Colon (tissue), 2 donors: ENCODE results near the gene NXPH4.

ENCODE experiments used
- FAIRE-seq: peaks from 2 replicates; lab custom pipeline; 2012; peaks lifted over from hg19 to GRCh38; lab: Jason Lieb, UNC
- donor health status: control.
- donor health status: control.

NXPH4 gene

GRCh38 chr12:57216014-57216911 is at the start of gene NXPH4:
Gene NXPH4, plus strand, starts transcription at chr12:57216794. Its CDS starts 176 bp downstream, at chr12:57216970.
- FAIRE-seq = no peak

DNA sequence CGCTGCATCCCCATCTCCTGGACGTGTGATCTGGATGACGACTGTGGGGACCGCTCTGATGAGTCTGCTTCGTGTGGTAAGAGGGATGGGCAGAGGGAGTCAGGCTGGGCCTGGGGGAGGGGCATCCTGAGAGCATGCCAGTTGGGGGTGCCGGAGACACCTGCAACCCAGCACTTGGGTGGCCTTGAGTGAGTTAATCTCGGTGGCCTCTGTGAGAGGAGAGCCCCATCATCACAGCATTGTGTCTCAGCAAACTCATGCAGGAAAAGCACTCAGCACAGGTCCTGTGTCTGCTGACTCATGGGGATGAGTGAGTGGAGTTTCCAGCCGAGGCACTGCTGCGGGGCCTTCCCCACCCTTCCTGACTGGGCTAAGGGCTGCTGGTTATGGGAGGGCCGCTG is 49.6 kb upstream of the NXPH4 start:
- no peak for FAIRE-seq

GRCh38 chr12:57168058-57168457 is 48.5 kb upstream of the NXPH4 start:
- no peak for FAIRE-seq

GRCh38 chr12:57169046-57169795 is 47.4 kb upstream of the NXPH4 start:
- FAIRE-seq = no peak

DNA sequence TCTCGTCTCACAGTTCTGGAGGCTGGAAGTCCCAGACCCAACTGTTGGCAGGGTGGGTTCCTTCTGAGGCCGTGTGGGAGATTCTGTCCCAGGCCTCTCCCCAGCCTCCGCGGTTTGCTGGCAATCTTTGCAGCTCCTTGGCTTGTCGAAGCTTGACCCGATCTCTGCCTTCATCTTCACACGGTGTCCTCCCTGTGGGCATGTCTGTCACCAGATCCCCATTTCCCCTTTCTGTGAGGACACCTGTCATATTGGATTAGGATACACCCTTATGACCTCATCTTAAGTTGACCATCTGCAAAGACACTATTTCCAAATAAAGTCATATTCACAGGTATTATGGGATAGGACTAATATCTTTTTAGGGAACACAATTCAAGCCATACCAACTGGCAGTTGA is 46.6 kb upstream of the NXPH4 start:
- FAIRE-seq = no peak

- no peak for FAIRE-seq
Observed at GRCh38 chr12:57170408-57170807, 46.2 kb upstream of the NXPH4 start.

- FAIRE-seq = no peak
Observed at GRCh38 chr12:57170927-57171326, 45.7 kb upstream of the NXPH4 start.

GRCh38 chr12:57171668-57172067 is 44.9 kb upstream of the NXPH4 start:
- no peak for FAIRE-seq

GRCh38 chr12:57173089-57173488 is 43.5 kb upstream of the NXPH4 start:
- no peak for FAIRE-seq

DNA sequence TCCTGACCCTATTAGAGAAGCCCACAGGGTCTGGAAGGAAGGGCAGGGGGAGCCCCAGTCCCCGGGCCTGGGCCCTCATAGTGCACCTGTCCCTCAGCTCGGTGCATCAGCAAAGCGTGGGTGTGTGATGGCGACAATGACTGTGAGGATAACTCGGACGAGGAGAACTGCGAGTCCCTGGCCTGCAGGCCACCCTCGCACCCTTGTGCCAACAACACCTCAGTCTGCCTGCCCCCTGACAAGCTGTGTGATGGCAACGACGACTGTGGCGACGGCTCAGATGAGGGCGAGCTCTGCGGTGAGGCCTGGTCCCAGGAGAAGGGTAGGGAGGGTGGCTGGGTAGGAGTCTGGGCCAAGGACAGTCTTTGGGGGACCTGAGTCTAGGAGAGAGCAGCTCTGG is 42.9 kb upstream of the NXPH4 start:
- FAIRE-seq = no peak

GRCh38 chr12:57175428-57176138 is 41.0 kb upstream of the NXPH4 start:
- FAIRE-seq = no peak

DNA sequence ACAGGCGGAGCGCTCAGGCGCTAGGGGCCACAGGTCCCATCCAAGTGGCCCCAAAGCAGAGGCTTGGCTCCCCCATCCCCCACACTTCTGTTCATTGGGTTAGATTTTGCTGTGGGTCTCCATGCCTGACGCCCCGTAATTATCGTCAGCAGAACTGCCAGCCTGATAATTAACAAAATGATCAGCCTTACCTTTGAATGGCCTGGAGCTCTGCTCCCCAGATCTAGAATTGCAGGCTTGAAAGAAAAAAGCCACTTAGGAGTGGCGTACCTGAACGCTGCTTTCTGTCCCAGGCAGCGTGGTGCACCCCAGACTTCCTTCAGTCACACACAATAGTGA is 40.5 kb upstream of the NXPH4 start:
- no peak for FAIRE-seq

GRCh38 chr12:57176846-57177245 is 39.7 kb upstream of the NXPH4 start:
- no peak for FAIRE-seq

DNA sequence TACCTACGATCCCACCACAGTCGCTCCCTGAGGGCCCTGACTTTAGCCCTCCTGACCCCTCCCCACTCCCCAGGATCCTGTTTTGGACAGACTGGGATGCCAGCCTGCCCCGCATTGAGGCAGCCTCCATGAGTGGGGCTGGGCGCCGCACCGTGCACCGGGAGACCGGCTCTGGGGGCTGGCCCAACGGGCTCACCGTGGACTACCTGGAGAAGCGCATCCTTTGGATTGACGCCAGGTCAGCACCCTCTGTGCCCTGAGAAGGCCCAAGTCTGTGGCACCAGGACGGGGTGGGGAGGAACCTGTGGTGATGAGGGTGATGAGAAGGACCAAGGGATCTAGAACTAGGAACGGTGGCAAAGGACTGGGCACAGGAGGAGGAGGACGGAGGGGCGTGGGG is 39.2 kb upstream of the NXPH4 start:
- FAIRE-seq = no peak

GRCh38 chr12:57178213-57178612 is 38.4 kb upstream of the NXPH4 start:
- FAIRE-seq = no peak

GRCh38 chr12:57179331-57180086 is 37.1 kb upstream of the NXPH4 start:
- FAIRE-seq = no peak

- FAIRE-seq = no peak
Observed at GRCh38 chr12:57180321-57180989, 36.1 kb upstream of the NXPH4 start.

DNA sequence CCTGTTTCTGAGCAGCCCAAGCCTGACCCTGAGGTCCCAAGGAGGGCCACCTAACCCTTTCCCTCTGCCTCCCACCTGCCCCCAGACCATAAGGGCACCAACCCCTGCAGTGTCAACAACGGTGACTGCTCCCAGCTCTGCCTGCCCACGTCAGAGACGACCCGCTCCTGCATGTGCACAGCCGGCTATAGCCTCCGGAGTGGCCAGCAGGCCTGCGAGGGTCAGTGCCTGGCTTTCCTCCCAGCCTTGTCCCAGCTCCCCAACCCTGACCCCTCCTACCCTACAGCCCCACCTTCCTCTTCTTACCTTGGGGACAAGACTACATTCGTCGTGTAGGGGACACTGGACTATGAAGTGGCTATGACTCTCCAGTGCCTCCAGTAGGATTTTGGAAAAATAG is 35.5 kb upstream of the NXPH4 start:
- no peak for FAIRE-seq

- FAIRE-seq = no peak
Observed at GRCh38 chr12:57181561-57182155, 34.9 kb upstream of the NXPH4 start.

DNA sequence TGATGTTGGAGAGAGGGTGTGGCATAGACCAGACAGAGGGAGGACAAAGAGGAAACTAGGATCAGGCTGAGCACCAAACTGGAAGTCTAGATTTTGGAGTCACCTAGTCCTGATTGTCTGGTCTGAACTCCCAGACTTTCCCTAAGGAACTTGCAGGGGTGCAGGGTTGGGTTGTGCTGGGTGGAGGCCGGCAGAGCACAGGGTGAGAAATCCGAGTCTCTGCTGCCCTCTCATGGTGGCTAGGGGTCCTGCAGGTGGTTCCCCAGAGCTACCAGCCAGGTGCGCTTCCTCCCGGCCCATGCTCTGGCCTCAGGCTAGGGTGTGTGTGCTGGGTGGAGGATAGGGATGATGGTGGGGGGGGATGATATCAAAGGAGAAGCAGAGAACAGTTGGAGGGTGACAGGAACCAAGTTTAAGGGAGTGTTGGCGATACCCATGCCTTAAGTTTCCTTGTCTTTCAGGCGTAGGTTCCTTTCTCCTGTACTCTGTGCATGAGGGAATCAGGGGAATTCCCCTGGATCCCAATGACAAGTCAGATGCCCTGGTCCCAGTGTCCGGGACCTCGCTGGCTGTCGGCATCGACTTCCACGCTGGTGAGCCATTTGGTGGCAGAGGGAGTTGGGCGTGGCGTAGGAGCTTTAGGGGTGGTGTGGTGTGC is 33.5 kb upstream of the NXPH4 start:
- FAIRE-seq = no peak
